AG04450 (cell line): ENCODE measurements around the gene HCN1. TPM values are rescaled to one million over a fixed set of nuclear protein-coding genes. Genes with fewer than 3 reads are reported as not detected.
"Not testable (repeated sequence)": the region's sequence is repeated elsewhere in the genome, so short reads cannot be mapped to it uniquely, and the experiment has no call there.

ENCODE experiments used
- CTCF ChIA-PET: fragments of 300-600, 350-600 bp; formaldehyde crosslinking; extraction: SDS; loops from one replicate; lab custom pipeline; 2022; ENCODE audit warnings: antibody characterized with exemption, inconsistent platforms; lab: Charles Lee
- POLR2A ChIA-PET: fragments of 350-600 bp; formaldehyde crosslinking; extraction: SDS; loops from one replicate; lab custom pipeline; 2021; ENCODE audit warnings: antibody characterized with exemption, inconsistent platforms; lab: Yijun Ruan, JAX
- DNase-seq: peaks from one replicate; pipeline ENCODE4 v3.0.0-alpha.2; 2011; ENCODE audit warnings: low read depth, low spot score
- H3K27ac ChIP-seq: one replicate; pipeline ENCODE4 v1.5.1; 2012; ENCODE audit warnings: low read depth, low read length, control low read depth
- H3K27me3 ChIP-seq: one replicate; pipeline ENCODE4 v1.6.0; 2012; ENCODE audit warnings: low read length; ENCODE audit not compliant: control insufficient read depth, insufficient read depth
- H3K4me3 ChIP-seq: 2 replicates; pipeline ENCODE4 v1.5.1; 2011; ENCODE audit warnings: mild to moderate bottlenecking, low read depth, low read length, control low read depth
- H3K9me3 ChIP-seq: 2 replicates; pipeline ENCODE4 v1.5.1; 2012; ENCODE audit warnings: low read length; ENCODE audit not compliant: control insufficient read depth, insufficient read depth
- CTCF ChIP-seq: IDR thresholded peaks from 2 replicates; pipeline ENCODE4 v1.5.1; 2011; ENCODE audit warnings: low read depth, low read length, control low read depth, inconsistent platforms
- polyA plus RNA-seq: library from polyadenylated mRNA; depleted of rRNA; stranded (reverse); fragments of >200 nt; gene quantifications from 2 replicates; pipeline ENCODE4 v1.2.3, GENCODE V29; 2011

Gene HCN1
- polyA plus RNA-seq, 1 experiment, result not detected

DNA sequence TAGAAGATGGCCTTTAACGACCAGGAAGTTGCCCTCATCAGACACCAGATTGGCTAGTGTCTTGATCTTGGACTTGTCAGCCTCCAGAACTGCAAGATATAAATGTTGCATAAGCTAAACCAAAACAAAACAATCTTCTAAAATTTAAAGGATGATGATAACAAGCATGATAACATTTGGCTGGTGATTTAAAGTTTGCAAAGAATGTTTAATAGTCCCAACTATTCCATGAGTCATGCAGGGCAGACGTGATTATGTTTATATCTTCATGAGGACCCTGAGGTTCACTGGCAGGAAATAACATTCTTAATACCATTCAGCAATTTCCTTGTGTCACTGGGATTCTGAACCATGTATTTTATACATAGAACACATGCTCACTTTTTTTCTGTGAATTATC is 319.8 kb downstream of the HCN1 start:
- POLR2A ChIA-PET, result no interaction called here
- no peak for TF ChIP-seq CTCF
- Histone ChIP-seq H3K9me3 (no peaks in the 10 kb centered on the region), H3K27me3 (no peaks in the 10 kb centered on the region), H3K4me3 (no peak overlapping the region), H3K27ac (no peak overlapping the region)
- no peak for DNase-seq
- CTCF ChIA-PET, result no interaction called here

- TF ChIP-seq CTCF, result no peak
- ChIA-PET CTCF (no interaction called here), POLR2A (no interaction called here)
- H3K27ac ChIP-seq, result no peak overlapping the region
- no peak for DNase-seq
- H3K4me3 ChIP-seq, result no peak overlapping the region
- H3K27me3 ChIP-seq, result no peaks in the 10 kb centered on the region
- H3K9me3 ChIP-seq, result no peaks in the 10 kb centered on the region
Measured at GRCh38 chr5:45372629-45373028, 323.6 kb downstream of the HCN1 start.

DNA sequence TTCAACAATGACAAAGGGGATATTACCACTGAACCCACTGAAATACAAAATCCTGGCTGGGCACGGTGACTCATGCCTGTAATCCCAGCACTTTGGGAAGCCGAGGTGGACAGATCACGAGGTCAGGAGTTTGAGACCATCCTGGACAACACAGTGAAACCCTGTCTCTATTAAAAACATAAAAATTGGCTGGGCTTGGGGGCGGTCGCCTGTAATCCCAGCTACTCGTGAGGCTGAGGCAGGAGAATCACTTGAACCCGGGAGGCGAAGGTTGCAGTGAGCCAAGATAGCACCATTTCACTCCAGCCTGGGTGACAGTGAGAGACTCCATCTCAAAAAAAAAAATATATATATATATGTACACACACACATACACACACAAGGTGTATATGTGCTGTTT is 324.8 kb downstream of the HCN1 start:
- H3K4me3 ChIP-seq, H3K9me3 ChIP-seq, H3K27me3 ChIP-seq, DNase-seq, H3K27ac ChIP-seq, CTCF ChIA-PET, POLR2A ChIA-PET: not testable (repeated sequence)

GRCh38 chr5:45355189-45355992 is 340.8 kb downstream of the HCN1 start:
- no peak overlapping the region for H3K4me3 ChIP-seq
- DNase-seq, result no peak
- H3K27me3 ChIP-seq, result no peaks in the 10 kb centered on the region
- ChIA-PET CTCF (no interaction called here), POLR2A (no interaction called here)
- no peak overlapping the region for H3K27ac ChIP-seq
- no peaks in the 10 kb centered on the region for H3K9me3 ChIP-seq
- no peak for TF ChIP-seq CTCF

DNA sequence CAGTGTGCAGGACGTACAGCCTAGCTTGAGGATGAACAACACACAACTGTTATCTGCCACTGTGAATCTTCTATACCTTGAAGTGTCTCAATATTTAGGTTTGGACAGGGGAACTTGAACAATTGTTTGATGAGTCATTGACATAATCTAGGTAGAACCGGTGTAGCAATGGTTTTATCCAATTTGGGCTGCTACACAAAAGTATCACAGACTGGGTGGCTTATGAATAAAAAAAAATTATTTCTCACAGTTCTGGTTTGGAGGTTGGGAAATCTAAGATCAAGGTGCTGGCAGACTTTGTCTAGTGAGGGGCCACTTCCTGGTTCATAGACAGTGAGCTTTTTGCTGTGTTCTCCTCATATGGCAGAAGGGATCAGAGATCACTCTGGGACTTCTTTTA is 359.7 kb downstream of the HCN1 start:
- ChIA-PET POLR2A (no interaction called here), CTCF (no interaction called here)
- Histone ChIP-seq H3K27ac (no peak overlapping the region), H3K9me3 (no peaks in the 10 kb centered on the region; the same call in 1 of the 2 replicates), H3K4me3 (no peak overlapping the region), H3K27me3 (no peaks in the 10 kb centered on the region)
- no peak for DNase-seq
- no peak for TF ChIP-seq CTCF
